ENCODE data around the gene HADH. TPM values are rescaled to one million over a fixed set of nuclear protein-coding genes. Genes with fewer than 3 reads are reported as not detected.

Gene HADH
- total RNA-seq, 4 donors from 2014 or later: 32.7 to 60.4 (median 50.9) TPM

GRCh38 chr4:107994894-107995293 lies 5.2 kb downstream of the HADH start:
- Histone ChIP-seq H3K4me3 (replicated peaks in 1 of 3) (no peak overlapping the region), H3K36me3 (no peaks in the 10 kb centered on the region), H3K27me3 (no peaks in the 10 kb centered on the region), H3K27ac (no peak overlapping the region), H3K9me3 (no peaks in the 10 kb centered on the region), H3K4me1 (peaks cover 3 to 35% of the 10 kb centered on the region in 2 donors)
- TF ChIP-seq CTCF (IDR thresholded peaks at IDR 0.05) (no peak), POLR2A (IDR thresholded peaks at IDR 0.05) (no peak)
- intact Hi-C loops (cut with DNase I): no loop called here
- DNase-seq: no peak

GRCh38 chr4:107996949-107997788 lies 7.5 kb downstream of the HADH start:
- Histone ChIP-seq H3K4me3 (replicated peaks in 1 of 3) (no peak overlapping the region), H3K36me3 (no peaks in the 10 kb centered on the region), H3K27ac (peak overlapping the region in 1 of 3 donors; percentile 32), H3K9me3 (no peaks in the 10 kb centered on the region), H3K27me3 (no peaks in the 10 kb centered on the region), H3K4me1 (peaks cover 0 to 21% of the 10 kb centered on the region in 2 donors)
- DNase-seq: no peak
- intact Hi-C loops (cut with DNase I): no loop called here
- TF ChIP-seq POLR2A (IDR thresholded peaks at IDR 0.05) (no peak), CTCF (IDR thresholded peaks at IDR 0.05) (no peak)
- 79 to 85% methylated on average over 5 of the region's 5 CpGs for WGBS, 2 donors

GRCh38 chr4:107997794-107998193 lies 8.1 kb downstream of the HADH start:
- Histone ChIP-seq H3K9me3 (no peaks in the 10 kb centered on the region), H3K4me3 (replicated peaks in 1 of 3) (no peak overlapping the region), H3K4me1 (peaks cover 0 to 16% of the 10 kb centered on the region in 2 donors), H3K27ac (no peak overlapping the region), H3K27me3 (no peaks in the 10 kb centered on the region), H3K36me3 (no peaks in the 10 kb centered on the region)
- no peak for DNase-seq
- intact Hi-C loops (cut with DNase I): no loop called here
- 91 to 93% methylated on average over 2 of the region's 2 CpGs for WGBS, 2 donors
- TF ChIP-seq POLR2A (IDR thresholded peaks at IDR 0.05): no peak
- no peak for TF ChIP-seq CTCF (IDR thresholded peaks at IDR 0.05)

- Histone ChIP-seq H3K27me3 (no peaks in the 10 kb centered on the region), H3K4me3 (replicated peaks in 1 of 3) (no peak overlapping the region), H3K36me3 (no peaks in the 10 kb centered on the region), H3K4me1 (no peaks in the 10 kb centered on the region), H3K9me3 (no peaks in the 10 kb centered on the region), H3K27ac (no peak overlapping the region)
- WGBS, 2 donors: 82 to 86% methylated on average over 2 of the region's 2 CpGs
- no peak for DNase-seq
- intact Hi-C loops (cut with DNase I): no loop called here
- TF ChIP-seq POLR2A (IDR thresholded peaks at IDR 0.05): no peak
- no peak for TF ChIP-seq CTCF (IDR thresholded peaks at IDR 0.05)
Observed at GRCh38 chr4:107999932-108000539, 10.3 kb downstream of the HADH start.

GRCh38 chr4:108001540-108002135 lies 11.9 kb downstream of the HADH start:
- Histone ChIP-seq H3K4me3 (replicated peaks in 1 of 3) (no peak overlapping the region), H3K27me3 (no peaks in the 10 kb centered on the region), H3K27ac (no peak overlapping the region), H3K4me1 (no peaks in the 10 kb centered on the region), H3K36me3 (no peaks in the 10 kb centered on the region), H3K9me3 (no peaks in the 10 kb centered on the region)
- WGBS, 2 donors: 90 to 98% methylated on average over 3 of the region's 3 CpGs
- TF ChIP-seq POLR2A (IDR thresholded peaks at IDR 0.05): no peak
- intact Hi-C loops (cut with DNase I): no loop called here
- no peak for DNase-seq

Measured in thyroid gland (tissue), 4 donors.